ENCODE measurements around the gene GAB2.

DNA sequence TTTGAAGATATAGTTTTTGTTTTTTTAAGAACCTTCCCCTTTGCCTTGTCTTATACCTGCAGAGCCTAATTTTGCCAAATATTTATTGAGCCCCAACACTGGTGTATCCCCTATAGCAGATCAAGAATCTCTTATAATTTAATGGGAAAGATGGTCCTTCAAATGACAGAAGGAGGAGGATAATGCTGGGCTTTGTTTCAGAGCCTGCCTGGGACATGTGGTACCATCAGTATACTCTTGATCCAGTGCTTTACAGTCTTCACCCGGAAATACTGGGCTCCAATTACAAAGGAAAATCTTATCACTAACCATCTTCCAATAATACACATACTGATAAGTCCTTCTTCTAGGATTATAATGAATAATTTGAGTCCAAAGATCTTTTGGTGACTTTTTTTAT is 84.7 kb downstream of the GAB2 start:
- TF ChIP-seq, protein P1, sequence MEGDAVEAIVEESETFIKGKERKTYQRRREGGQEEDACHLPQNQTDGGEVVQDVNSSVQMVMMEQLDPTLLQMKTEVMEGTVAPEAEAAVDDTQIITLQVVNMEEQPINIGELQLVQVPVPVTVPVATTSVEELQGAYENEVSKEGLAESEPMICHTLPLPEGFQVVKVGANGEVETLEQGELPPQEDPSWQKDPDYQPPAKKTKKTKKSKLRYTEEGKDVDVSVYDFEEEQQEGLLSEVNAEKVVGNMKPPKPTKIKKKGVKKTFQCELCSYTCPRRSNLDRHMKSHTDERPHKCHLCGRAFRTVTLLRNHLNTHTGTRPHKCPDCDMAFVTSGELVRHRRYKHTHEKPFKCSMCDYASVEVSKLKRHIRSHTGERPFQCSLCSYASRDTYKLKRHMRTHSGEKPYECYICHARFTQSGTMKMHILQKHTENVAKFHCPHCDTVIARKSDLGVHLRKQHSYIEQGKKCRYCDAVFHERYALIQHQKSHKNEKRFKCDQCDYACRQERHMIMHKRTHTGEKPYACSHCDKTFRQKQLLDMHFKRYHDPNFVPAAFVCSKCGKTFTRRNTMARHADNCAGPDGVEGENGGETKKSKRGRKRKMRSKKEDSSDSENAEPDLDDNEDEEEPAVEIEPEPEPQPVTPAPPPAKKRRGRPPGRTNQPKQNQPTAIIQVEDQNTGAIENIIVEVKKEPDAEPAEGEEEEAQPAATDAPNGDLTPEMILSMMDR (conservative IDR thresholded peaks at IDR 0.05; ENCODE audit: low read length), result no peak
- TF ChIP-seq EZH2phosphoT487 (IDR thresholded peaks at IDR 0.05; ENCODE audit: borderline replicate concordance, low read depth, low read length), result no peak
